ENCODE data around the gene NDOR1. TPM values are rescaled to one million over a fixed set of nuclear protein-coding genes. Genes with fewer than 3 reads are reported as not detected.

NDOR1 gene
- total RNA-seq, 8 experiments from 2014 or later: 5.1 to 25.3 (median 8.6) TPM

DNA sequence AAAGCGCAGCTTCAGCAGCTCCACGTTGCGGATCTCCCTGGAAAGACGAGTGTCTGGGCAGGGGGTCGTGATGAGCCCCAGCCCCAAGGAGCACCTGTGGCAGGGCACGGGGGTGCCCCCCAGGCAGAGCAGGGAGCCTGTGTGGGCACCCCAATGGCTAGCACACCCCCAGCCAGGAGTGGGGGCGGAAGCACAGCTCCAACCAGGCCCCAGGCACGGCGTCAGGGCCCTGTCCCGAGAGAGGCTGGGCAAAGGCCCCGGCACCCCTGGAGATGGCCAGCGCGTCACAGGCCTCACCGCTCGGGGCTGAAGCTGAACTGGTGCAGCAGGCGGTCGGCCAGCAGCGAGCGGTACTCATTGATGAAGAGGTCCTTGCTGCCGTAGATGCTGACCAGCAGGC is 25.0 kb upstream of the NDOR1 start:
- Histone ChIP-seq H3K27ac (no peak overlapping the region), H3K4me3 (no peak overlapping the region), H3K4me1 (replicated peaks in 1 of 2) (peaks cover 0 to under 1% of the 10 kb centered on the region in 2 donors)
- in situ Hi-C loops (cut with MboI; ENCODE audit: low pct_unique_long_range_greater_than_20kb in 2 of 9, low sequenced_read_pairs in 9 of 9, unreplicated experiment in 9 of 9): no loop called here
- 94 to 100% (median 100%) methylated on average over 1 to 4 of the region's 20 CpGs; no CpG with 5 or more reads in 7 of the 10 experiments for WGBS, 10 experiments
- ATAC-seq (replicated peaks in 6 of 8): no peak

DNA sequence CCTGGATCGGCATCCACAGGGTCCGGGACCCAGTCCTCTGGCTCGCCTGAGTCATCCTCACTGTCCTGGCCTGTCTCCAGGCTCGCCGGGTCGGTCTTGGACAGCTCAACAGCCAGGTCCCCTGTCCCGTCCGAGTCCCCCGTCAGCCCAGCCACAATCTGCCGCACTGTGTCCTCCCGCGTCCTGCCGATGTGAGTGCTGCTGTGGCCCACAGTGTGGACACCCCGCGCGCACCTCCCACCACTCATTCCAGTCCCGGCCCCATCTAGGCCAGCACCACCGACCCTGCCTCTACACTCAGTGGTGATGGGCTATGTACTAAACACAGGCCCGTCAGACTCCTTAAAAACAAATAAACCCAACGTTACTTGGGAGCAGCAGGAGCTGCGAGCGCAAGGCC is 23.8 kb upstream of the NDOR1 start:
- Histone ChIP-seq H3K27ac (no peak overlapping the region), H3K4me3 (no peak overlapping the region), H3K4me1 (replicated peaks in 1 of 2) (peaks cover under 1% of the 10 kb centered on the region in 2 donors)
- in situ Hi-C loops (cut with MboI; ENCODE audit: low pct_unique_long_range_greater_than_20kb in 2 of 9, low sequenced_read_pairs in 9 of 9, unreplicated experiment in 9 of 9): no loop called here
- peak in 1 of 8 experiments; percentile 4 for ATAC-seq (replicated peaks in 6 of 8)
- 80 to 100% methylated on average over 1 of the region's 22 CpGs; no CpG with 5 or more reads in 8 of the 10 experiments for WGBS, 10 experiments

DNA sequence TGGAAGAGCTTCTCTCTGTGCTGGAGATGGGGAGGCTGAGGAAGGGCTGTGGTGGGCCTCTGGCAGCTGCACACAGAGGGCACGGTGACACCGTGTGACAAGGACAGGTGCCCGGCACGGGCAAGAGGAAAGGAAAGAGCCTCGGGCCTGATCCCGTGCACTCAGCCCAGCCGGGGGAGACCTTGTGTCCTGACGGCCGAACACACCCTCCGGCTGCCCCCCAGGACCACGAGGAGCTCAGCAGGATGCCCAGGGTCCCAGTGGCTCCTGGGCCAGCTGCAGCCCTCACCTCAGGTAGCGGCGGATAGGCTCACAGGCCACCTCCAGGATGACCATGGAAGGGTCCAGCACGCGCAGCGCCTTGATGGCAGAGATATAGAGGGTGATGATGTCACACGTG is 22.7 kb upstream of the NDOR1 start:
- in situ Hi-C loops (cut with MboI; ENCODE audit: low pct_unique_long_range_greater_than_20kb in 2 of 9, low sequenced_read_pairs in 9 of 9, unreplicated experiment in 9 of 9): no loop called here
- no peak overlapping the region for H3K27ac ChIP-seq
- peaks cover 9 to 10% of the 10 kb centered on the region in 2 donors for H3K4me1 ChIP-seq (replicated peaks in 1 of 2)
- ATAC-seq (replicated peaks in 6 of 8): no peak
- 17 to 100% (median 92%) methylated on average over 1 to 10 of the region's 17 CpGs; no CpG with 5 or more reads in 3 of the 10 experiments for WGBS, 10 experiments
- H3K4me3 ChIP-seq: no peak overlapping the region

DNA sequence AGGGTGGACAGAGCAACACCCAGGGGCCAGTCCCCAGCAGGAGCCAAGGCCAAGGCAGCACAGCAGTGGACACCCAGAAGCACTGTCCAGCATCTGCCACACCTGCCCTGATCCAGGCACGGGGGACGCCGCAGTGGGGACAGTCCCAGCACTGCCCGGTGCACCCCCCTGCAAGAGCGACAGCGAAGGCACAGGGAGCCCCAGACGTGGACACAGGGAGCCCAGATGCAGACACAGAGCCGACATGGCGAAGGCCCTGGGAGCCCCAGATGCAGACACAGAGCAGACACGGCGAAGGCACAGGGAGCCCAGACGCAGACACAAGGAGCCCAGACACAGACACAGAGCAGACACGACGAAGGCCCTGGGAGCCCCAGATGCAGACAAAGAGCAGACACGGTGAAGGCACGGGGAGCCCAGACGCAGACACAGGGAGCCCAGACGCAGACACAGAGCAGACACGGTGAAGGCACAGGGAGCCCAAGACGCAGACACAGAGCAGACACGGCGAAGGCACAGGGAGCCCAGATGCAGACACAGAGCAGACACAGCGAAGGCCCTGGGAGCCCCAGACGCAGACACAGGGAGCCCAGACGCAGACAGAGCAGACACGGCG is 21.4 kb upstream of the NDOR1 start:
- Histone ChIP-seq H3K4me1 (replicated peaks in 1 of 2) (peaks cover 9 to 10% of the 10 kb centered on the region in 2 donors), H3K4me3 (no peak overlapping the region), H3K27ac (no peak overlapping the region)
- in situ Hi-C loops (cut with MboI; ENCODE audit: low pct_unique_long_range_greater_than_20kb in 2 of 9, low sequenced_read_pairs in 9 of 9, unreplicated experiment in 9 of 9): no loop called here
- WGBS, 10 experiments: 80 to 90% (median 80%) methylated on average over 1 to 4 of the region's 27 CpGs; no CpG with 5 or more reads in 7 of the 10 experiments
- ATAC-seq (replicated peaks in 6 of 8): no peak

DNA sequence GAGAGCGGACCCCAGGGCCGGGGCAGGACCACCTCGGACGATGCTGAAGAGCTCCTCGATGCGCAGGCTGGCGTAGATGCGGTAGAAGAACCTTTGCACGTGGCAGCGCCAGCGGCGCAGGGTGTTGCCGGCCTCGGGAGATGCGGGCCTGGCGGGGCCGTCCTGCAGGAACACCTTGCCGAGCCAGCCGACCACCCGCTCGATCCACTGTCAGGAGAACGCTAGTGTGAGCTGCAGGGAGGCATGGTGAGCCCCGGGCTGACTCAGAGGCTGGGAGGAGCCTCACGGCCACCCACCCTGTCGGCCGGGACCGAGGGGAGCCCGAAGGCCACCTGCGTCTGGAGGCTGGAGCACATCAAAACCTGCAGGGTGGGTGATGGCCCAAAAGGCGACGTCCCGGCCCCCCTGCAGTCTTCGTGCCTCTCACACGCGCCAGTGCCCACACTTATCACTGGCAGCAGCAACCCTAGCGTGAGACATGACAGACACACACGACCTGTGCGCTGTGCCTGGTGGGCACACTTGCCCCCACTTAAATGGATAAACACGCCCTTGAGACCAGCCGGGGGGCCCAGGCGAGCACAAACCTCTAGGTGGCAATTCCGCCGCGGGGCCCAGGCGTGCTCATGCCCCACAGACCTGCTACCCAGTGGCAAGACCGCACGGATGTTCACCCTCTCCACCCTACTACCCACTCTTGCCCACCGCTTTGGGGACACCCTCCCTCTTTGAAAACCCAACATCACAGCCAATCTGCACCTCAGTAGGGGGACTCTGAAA is 20.4 kb upstream of the NDOR1 start:
- Histone ChIP-seq H3K4me1 (replicated peaks in 1 of 2) (peaks cover 17 to 18% of the 10 kb centered on the region in 2 donors), H3K27ac (no peak overlapping the region), H3K4me3 (no peak overlapping the region)
- no peak for ATAC-seq (replicated peaks in 6 of 8)
- in situ Hi-C loops (cut with MboI; ENCODE audit: low pct_unique_long_range_greater_than_20kb in 2 of 9, low sequenced_read_pairs in 9 of 9, unreplicated experiment in 9 of 9): no loop called here
- WGBS, 10 experiments: 80 to 100% (median 90%) methylated on average over 1 to 2 of the region's 48 CpGs; no CpG with 5 or more reads in 7 of the 10 experiments

DNA sequence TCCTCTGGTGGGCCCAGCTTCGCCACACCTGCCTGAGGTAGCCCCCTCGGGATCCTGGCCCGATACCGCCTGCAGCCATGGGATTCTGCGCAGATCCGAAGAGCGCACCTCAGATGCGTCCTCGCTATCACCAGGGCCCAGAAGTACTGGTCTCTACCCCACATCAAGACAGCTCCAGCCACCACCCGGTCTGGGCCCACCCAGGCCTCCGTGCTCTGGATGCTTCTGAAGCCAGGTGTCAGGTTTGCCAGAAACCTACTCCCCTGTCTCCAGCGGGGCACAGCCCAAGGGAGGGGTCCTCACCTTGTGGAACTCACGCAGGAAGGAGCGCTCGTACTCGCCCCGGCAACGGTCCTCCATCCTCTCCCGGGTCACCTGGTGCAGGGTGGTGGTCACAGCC is 19.6 kb upstream of the NDOR1 start:
- no peak overlapping the region for H3K4me3 ChIP-seq

DNA sequence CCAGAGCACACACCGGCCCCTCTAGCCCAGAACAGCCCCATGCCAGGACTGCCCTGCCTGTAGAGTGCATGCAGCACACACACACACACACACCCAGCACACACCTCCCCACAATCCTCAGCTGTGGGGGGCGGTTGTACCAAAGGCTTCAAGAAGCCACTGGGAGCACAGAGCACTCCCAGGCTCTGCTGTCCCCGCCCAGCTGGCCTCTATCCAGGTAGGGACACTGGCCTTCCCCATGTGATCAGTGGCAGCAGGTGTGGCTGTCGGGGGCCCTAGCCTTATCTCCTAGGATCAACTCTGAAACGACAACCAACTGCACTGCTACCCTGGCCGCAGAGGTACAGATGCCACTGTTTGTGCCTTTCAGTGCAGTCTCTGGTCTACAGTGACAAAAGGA is 19.1 kb upstream of the NDOR1 start:
- in situ Hi-C loops (cut with MboI; ENCODE audit: low pct_unique_long_range_greater_than_20kb in 2 of 9, low sequenced_read_pairs in 9 of 9, unreplicated experiment in 9 of 9): no loop called here

More for the DNA sequence above, 19.6 kb upstream of the NDOR1 start:
- 89 to 100% (median 95%) methylated on average over 2 to 5 of the region's 19 CpGs; no CpG with 5 or more reads in 6 of the 10 experiments for WGBS, 10 experiments
- in situ Hi-C loops (cut with MboI; ENCODE audit: low pct_unique_long_range_greater_than_20kb in 2 of 9, low sequenced_read_pairs in 9 of 9, unreplicated experiment in 9 of 9): no loop called here
- ATAC-seq (replicated peaks in 6 of 8): no peak
- no peak overlapping the region for H3K27ac ChIP-seq
- H3K4me1 ChIP-seq (replicated peaks in 1 of 2): peaks cover 17 to 20% of the 10 kb centered on the region in 2 donors

DNA sequence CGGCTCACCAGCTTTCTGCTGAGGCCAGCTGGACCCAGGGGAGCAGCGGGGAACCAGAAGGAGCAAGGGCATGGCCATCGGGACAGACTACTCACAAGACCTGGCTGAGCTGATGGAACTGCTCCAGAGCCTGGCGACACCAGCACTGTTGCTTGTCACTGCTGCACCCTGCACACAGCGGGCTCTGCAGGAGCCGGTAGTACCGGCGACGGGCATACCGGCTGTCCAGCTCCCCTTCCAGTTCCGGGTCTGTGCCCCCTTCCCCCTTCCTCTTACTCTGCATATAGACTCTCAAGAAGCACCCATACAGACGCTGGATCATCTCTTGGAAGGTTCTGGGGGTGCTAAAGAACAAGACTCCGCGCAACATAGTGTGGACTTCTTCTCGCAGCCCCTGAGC is 18.1 kb upstream of the NDOR1 start:
- peak overlapping the region; percentile 83 to 93 (median 90) for H3K4me3 ChIP-seq
- in situ Hi-C loops (cut with MboI; ENCODE audit: low pct_unique_long_range_greater_than_20kb in 2 of 9, low sequenced_read_pairs in 9 of 9, unreplicated experiment in 9 of 9): no loop called here
- H3K4me1 ChIP-seq (replicated peaks in 1 of 2): peaks cover 17 to 20% of the 10 kb centered on the region in 2 donors
- WGBS, 10 experiments: 60 to 100% (median 83%) methylated on average over 1 to 7 of the region's 15 CpGs; no CpG with 5 or more reads in 2 of the 10 experiments
- ATAC-seq (replicated peaks in 6 of 8): no peak
- H3K27ac ChIP-seq: no peak overlapping the region

More for the DNA sequence above, 19.1 kb upstream of the NDOR1 start:
- no peak overlapping the region for H3K27ac ChIP-seq
- no peak overlapping the region for H3K4me3 ChIP-seq
- peaks cover 17 to 20% of the 10 kb centered on the region in 2 donors for H3K4me1 ChIP-seq (replicated peaks in 1 of 2)
- ATAC-seq (replicated peaks in 6 of 8): no peak
- 69 to 100% (median 88%) methylated on average over 1 to 2 of the region's 6 CpGs; no CpG with 5 or more reads in 6 of the 10 experiments for WGBS, 10 experiments

DNA sequence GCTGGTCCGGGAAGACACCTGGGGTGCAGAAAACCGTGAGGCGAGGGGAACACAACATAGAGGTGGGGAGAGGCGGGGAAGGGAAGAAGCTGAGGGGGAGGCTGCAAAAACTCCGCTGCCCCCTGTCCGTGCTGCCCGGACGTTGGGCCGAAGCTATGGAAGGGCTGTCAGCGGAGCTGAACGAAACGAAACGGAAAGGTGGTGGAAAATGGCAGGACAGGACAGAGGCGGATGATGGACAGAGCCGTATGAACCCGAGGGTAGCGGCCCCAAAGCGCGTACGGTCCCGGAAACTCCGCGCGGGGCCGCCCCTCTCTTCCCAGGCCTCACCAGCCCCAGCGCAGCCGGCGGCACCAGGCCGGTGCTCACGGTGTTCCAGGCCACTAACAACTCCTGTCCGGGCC is 17.4 kb upstream of the NDOR1 start:
- WGBS, 10 experiments: 0 to 17% (median 0%) methylated on average over 1 to 8 of the region's 31 CpGs; no CpG with 5 or more reads in 6 of the 10 experiments
- H3K27ac ChIP-seq: peak overlapping the region; percentile 25 to 96
- peak in 4 of 8 experiments; percentile 1 to 8 (median 4) for ATAC-seq (replicated peaks in 6 of 8)
- in situ Hi-C loops (cut with MboI; ENCODE audit: low pct_unique_long_range_greater_than_20kb in 2 of 9, low sequenced_read_pairs in 9 of 9, unreplicated experiment in 9 of 9): no loop called here
- peak overlapping the region; percentile 83 to 93 (median 90) for H3K4me3 ChIP-seq
- H3K4me1 ChIP-seq (replicated peaks in 1 of 2): peaks cover 17 to 20% of the 10 kb centered on the region in 2 donors

DNA sequence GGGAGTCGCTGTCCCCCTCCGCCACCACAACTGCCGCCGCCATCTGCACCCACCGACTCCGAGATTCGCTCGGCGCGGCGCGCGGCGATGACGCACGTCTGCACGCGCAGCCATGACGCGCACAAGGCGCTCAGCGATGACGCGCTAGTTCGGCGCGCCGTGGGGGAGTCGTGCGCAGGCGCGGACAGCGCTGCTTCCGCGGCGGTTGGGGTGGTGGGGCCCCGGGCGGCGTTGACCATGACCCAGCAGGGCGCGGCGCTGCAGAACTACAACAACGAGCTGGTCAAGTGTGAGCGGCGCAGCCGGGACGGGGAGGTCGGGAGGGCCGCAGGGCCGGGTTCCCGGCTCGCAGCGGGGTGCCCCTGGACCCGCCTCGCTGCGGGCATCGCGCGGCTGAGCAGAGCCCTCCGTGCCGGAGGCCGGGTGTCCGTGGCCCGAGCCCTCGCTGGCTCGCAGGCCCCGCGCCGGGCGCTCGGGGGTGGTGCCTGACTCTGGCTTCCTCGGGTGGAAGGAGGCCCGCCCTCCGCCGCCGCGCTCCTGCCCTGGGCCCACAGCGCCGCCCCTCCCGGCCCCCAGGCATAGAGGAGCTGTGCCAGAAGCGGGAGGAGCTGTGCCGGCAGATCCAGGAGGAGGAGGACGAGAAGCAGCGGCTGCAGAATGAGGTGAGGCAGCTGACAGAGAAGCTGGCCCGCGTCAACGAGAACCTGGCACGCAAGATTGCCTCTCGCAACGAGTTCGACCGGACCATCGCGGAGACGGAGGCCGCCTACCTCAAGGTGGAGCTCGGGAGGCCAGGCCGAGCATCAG is 16.8 kb upstream of the NDOR1 start, which contains the start of the genes ANAPC2 and SSNA1:
Gene ANAPC2, minus strand, starts transcription at position 71 of the 807 bp plus-strand sequence. Its CDS starts 28 bp downstream, at position 43.
Gene SSNA1, plus strand, starts transcription at position 187 of the 807 bp plus-strand sequence. Its CDS starts 51 bp downstream, at position 238.
- ATAC-seq (replicated peaks in 6 of 8): peak; percentile 85 to 92 (median 90)

DNA sequence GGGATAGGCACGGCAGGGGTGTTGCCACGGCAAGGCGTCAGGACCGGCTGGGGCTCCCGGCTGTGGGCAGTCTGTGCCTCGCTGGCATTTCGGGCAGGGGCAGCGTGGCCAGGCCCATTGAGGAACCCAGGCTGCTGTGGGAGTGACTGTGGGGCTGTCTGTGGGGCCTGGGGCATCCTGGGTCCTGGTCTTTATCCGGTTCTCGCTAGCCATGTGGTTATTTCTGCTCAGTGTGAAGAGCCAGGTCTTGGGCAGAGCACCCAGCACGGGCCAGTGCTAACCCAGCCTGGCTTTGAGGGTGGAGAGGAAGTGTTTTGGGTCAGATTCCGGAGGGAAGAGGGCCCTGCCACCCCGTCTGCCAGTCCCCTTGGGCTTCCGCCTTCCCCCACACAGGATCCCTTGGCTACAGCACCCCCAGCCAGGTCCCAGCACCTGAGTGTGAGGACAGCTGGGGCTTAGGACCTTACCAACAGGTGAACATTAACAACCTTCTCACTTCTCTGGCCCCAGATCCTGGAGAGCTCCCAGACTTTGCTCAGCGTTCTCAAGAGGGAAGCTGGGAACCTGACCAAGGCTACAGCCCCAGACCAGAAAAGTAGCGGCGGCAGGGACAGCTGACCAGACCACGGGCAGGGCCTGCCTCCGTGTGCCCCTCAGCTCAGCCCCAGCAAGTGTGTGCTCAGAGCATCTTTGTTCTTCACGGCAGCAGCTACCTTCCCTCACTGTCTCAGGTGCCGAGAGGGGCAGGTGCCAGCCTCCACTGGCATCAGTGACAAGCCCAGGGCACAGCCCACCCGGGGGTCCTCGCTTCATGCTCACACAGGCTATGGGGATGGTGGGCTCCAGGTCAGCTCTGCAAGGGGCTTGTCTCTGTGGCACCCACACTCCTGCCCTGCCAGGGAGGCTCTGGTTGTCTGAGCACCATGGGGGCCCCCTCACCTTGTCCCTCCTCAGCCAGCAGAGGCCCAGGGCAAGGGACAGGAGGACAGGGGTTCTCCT is 15.9 kb upstream of the NDOR1 start:
- in situ Hi-C loops (cut with MboI; ENCODE audit: low pct_unique_long_range_greater_than_20kb in 2 of 9, low sequenced_read_pairs in 9 of 9, unreplicated experiment in 9 of 9): no loop called here
- ATAC-seq (replicated peaks in 6 of 8): peak in 2 of 8 experiments; percentile 1 to 4
- WGBS, 10 experiments: 53 to 82% (median 70%) methylated on average over 2 to 7 of the region's 23 CpGs; no CpG with 5 or more reads in 5 of the 10 experiments
- Histone ChIP-seq H3K27ac (peak overlapping the region; percentile 93 to 96), H3K4me1 (replicated peaks in 1 of 2) (peaks cover 17 to 20% of the 10 kb centered on the region in 2 donors), H3K4me3 (peak overlapping the region; percentile 83 to 93 (median 90))

More for the DNA sequence above, 16.8 kb upstream of the NDOR1 start, which contains the start of the genes ANAPC2 and SSNA1:
- Histone ChIP-seq H3K4me3 (peak within 1 kb of the TSS; percentile 83 to 93 (median 90)), H3K4me1 (replicated peaks in 1 of 2) (peaks cover 17 to 20% of the 10 kb centered on the region in 2 donors), H3K27ac (peak within 1 kb of the TSS; percentile 93 to 96)
- in situ Hi-C loops (cut with MboI; ENCODE audit: low pct_unique_long_range_greater_than_20kb in 2 of 9, low sequenced_read_pairs in 9 of 9, unreplicated experiment in 9 of 9): no loop called here
- 0% methylated on average over 11 of the region's 98 CpGs; no CpG with 5 or more reads in 9 of the 10 experiments for WGBS, 10 experiments
